ENCODE data around the gene PCDHB12.
"Not testable (repeated sequence)": the region's sequence is repeated elsewhere in the genome, so short reads cannot be mapped to it uniquely, and the experiment has no call there.

Gene PCDHB12

DNA sequence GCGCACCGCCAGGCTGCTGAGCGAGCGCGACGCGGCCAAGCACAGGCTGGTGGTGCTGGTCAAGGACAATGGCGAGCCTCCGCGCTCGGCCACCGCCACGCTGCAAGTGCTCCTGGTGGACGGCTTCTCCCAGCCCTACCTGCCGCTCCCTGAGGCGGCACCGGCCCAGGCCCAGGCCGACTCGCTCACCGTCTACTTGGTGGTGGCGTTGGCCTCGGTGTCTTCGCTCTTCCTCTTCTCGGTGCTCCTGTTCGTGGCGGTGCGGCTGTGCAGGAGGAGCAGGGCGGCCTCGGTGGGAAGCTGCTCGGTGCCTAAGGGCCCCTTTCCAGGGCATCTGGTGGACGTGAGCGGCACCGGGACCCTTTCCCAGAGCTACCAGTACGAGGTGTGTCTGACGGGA is 6.9 kb upstream of the PCDHB12 start:
- not testable (repeated sequence) for DNase-seq (ENCODE audit: low read depth in 4 of 4, low spot score in 1 of 4)

- not testable (repeated sequence) for DNase-seq (ENCODE audit: low read depth in 4 of 4, low spot score in 1 of 4)
Measured at GRCh38 chr5:141210281-141210680, 1.8 kb downstream of the PCDHB12 start.

DNA sequence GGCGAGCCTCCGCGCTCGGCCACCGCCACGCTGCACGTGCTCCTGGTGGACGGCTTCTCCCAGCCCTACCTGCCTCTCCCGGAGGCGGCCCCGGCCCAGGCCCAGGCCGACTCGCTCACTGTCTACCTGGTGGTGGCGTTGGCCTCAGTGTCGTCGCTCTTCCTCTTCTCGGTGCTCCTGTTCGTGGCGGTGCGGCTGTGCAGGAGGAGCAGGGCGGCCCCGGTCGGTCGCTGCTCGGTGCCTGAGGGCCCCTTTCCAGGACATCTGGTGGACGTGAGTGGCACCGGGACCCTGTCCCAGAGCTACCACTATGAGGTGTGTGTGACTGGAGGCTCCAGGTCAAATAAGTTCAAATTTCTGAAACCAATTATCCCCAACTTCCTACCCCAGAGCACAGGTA is 2.3 kb downstream of the PCDHB12 start:
- not testable (repeated sequence) for DNase-seq (ENCODE audit: low read depth in 4 of 4, low spot score in 1 of 4)

DNA sequence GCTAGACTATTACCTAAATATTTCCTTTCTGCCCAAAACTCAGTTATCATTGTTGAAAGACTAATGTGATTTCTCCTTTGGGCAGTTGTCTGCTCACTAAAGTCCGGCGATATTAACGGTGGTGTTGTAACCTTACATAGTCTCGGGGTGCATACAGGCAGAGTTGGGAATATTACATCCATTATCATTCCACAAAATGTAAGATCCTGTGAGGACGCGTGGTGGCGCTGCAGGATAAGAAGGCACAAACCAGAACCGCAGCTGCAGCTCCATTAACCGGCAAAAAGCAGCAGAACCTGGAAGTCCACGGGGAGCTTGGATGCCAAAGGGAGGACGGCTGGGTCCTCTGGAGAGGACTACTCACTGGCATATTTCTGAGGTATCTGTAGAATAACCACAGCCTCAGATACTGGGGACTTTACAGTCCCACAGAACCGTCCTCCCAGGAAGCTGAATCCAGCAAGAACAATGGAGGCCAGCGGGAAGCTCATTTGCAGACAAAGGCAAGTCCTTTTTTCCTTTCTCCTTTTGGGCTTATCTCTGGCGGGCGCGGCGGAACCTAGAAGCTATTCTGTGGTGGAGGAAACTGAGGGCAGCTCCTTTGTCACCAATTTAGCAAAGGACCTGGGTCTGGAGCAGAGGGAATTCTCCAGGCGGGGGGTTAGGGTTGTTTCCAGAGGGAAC is 5.3 kb downstream of the PCDHB12 start, which contains the start of gene PCDHB13:
TSS of gene PCDHB13 (plus strand) at position 264 of the 684 bp plus-strand sequence. CDS start at position 469, 205 bp downstream.
- DNase-seq (ENCODE audit: low read depth in 4 of 4, low spot score in 1 of 4): not testable (repeated sequence)

GRCh38 chr5:141214583-141214982 is 6.1 kb downstream of the PCDHB12 start:
- DNase-seq (ENCODE audit: low read depth in 4 of 4, low spot score in 1 of 4): not testable (repeated sequence)

GRCh38 chr5:141215504-141215903 is 7.0 kb downstream of the PCDHB12 start:
- DNase-seq (ENCODE audit: low read depth in 4 of 4, low spot score in 1 of 4): not testable (repeated sequence)

GRCh38 chr5:141216035-141216434 is 7.5 kb downstream of the PCDHB12 start:
- DNase-seq (ENCODE audit: low read depth in 4 of 4, low spot score in 1 of 4): not testable (repeated sequence)

DNA sequence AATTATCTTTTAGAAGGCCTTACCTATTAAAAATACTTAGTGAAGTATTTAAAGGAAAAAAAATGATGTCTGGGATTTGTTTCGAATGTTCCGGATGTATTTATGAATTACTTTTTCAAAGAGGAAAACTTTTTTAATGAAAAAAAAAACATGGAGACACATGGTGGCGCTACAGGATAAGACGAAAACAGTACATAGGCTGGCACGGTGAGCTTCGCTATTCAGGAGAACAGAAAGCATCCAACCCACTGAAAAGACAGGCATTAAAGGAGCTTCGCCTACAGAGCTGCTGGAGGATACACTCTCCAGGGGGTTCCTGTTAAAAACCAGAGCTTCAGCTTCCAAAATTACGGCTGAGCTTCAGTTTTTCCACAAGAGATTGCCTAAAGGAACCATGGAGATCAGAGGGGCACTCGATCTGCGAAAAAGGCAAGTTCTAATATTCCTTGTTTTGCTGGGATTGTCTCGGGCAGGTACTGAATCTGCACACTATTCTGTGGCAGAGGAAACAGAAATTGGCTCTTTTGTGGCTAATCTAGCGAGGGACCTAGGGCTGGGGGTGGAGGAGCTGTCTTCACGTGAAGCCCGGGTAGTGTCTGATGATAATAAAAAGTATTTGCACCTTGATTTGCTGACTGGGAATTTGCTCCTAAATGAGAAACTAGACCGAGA is 14.7 kb downstream of the PCDHB12 start, which contains the start of gene PCDHB14:
TSS of gene PCDHB14 (plus strand) at position 232 of the 672 bp plus-strand sequence. CDS start at position 395, 163 bp downstream.
- DNase-seq (ENCODE audit: low read depth in 4 of 4, low spot score in 1 of 4): no peak

DNA sequence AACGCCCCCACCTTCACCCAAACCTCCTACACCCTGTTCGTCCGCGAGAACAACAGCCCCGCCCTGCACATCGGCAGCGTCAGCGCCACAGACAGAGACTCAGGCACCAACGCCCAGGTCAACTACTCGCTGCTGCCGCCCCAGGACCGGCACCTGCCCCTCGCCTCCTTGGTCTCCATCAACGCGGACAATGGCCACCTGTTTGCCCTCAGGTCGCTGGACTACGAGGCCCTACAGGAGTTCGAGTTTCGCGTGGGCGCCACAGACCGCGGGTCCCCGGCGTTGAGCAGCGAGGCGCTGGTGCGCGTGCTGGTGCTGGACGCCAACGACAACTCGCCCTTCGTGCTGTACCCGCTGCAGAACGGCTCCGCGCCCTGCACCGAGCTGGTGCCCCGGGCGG is 16.3 kb downstream of the PCDHB12 start:
- not testable (repeated sequence) for DNase-seq (ENCODE audit: low read depth in 4 of 4, low spot score in 1 of 4)

GRCh38 chr5:141225421-141225820 is 16.9 kb downstream of the PCDHB12 start:
- not testable (repeated sequence) for DNase-seq (ENCODE audit: low read depth in 4 of 4, low spot score in 1 of 4)

GRCh38 chr5:141234109-141234667 is 25.7 kb downstream of the PCDHB12 start:
- DNase-seq (ENCODE audit: low read depth in 4 of 4, low spot score in 1 of 4): no peak

DNA sequence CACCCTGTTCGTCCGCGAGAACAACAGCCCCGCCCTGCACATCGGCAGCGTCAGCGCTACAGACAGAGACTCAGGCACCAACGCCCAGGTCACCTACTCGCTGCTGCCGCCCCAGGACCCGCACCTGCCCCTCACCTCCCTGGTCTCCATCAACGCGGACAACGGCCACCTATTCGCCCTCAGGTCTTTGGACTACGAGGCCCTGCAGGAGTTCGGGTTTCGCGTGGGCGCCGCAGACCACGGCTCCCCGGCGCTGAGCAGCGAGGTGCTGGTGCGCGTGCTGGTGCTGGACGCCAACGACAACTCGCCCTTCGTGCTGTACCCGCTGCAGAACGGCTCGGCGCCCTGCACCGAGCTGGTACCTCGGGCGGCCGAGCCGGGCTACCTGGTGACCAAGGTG is 27.4 kb downstream of the PCDHB12 start:
- not testable (repeated sequence) for DNase-seq (ENCODE audit: low read depth in 4 of 4, low spot score in 1 of 4)

DNA sequence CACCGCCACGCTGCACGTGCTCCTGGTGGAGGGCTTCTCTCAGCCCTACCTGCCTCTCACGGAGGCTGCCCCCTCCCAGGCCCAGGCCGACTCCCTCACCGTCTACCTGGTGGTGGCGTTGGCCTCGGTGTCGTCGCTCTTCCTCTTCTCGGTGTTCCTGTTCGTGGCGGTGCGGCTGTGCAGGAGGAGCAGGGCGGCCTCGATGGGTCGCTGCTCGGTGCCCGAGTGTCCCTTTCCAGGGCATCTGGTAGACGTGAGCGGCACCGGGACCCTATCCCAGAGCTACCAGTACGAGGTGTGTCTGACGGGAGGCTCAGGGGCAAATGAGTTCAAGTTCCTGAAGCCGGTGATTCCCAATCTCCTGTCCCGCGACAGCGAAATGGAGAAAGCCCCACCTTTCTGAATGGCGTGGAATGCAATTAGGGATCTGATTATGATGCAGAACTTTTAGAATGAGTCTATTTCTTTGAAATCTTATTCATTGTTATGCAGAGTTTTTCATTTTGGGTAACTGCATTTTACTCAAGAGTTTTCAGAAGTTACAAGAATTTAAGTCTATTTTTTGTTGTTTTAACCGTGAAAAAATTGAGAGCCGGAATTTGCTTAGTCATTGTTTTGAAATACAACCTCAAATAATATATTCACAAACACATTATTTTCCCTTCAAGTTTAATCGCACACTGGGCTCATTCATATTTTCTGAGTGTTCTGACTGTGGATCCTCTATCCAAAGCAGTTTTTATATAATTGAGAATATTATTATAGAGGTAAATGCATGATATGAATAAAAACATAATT is 28.2 kb downstream of the PCDHB12 start:
- no peak for DNase-seq (ENCODE audit: low read depth in 4 of 4, low spot score in 1 of 4)

- no peak for DNase-seq (ENCODE audit: low read depth in 4 of 4, low spot score in 1 of 4)
Measured at GRCh38 chr5:141241496-141241895, 33.0 kb downstream of the PCDHB12 start.

- DNase-seq (ENCODE audit: low read depth in 4 of 4, low spot score in 1 of 4): no peak
Measured at GRCh38 chr5:141245250-141245717, 36.8 kb downstream of the PCDHB12 start, which contains the start of gene PCDHB15. Gene PCDHB15, plus strand, starts transcription at chr5:141245395. Its CDS starts 184 bp downstream, at chr5:141245579.

DNA sequence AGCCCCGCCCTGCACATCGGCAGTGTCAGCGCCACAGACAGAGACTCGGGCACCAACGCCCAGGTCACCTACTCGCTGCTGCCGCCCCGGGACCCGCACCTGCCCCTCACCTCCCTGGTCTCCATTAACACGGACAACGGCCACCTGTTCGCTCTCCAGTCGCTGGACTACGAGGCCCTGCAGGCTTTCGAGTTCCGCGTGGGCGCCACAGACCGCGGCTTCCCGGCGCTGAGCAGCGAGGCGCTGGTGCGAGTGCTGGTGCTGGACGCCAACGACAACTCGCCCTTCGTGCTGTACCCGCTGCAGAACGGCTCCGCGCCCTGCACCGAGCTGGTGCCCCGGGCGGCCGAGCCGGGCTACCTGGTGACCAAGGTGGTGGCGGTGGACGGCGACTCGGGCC is 38.5 kb downstream of the PCDHB12 start:
- not testable (repeated sequence) for DNase-seq (ENCODE audit: low read depth in 4 of 4, low spot score in 1 of 4)

DNA sequence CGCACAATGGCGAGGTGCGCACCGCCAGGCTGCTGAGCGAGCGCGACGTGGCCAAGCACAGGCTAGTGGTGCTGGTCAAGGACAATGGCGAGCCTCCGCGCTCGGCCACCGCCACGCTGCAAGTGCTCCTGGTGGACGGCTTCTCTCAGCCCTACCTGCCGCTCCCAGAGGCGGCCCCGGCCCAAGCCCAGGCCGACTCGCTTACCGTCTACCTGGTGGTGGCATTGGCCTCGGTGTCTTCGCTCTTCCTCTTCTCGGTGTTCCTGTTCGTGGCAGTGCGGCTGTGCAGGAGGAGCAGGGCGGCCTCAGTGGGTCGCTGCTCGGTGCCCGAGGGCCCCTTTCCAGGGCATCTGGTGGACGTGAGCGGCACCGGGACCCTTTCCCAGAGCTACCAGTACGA is 38.9 kb downstream of the PCDHB12 start:
- DNase-seq (ENCODE audit: low read depth in 4 of 4, low spot score in 1 of 4): not testable (repeated sequence)

- no peak for DNase-seq (ENCODE audit: low read depth in 4 of 4, low spot score in 1 of 4)
Measured at GRCh38 chr5:141250576-141250975, 42.1 kb downstream of the PCDHB12 start.

DNA sequence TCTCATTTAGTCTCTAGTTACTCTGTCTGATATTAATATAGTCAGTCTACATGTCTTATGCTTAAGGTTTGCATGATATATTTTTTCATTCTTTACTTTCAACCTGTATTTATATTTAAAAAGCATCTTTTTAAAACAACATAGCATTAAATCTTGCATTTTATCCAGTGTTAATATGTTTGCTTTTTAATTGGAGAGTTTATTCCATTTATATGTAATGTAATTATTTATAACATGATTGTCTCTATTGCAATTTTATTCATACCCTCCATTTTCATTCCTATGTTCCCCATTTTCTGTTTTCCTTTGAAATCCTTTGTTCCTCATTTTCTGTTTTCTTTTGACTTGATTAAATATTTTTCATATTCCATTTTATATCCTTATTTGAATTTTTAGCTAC is 49.9 kb downstream of the PCDHB12 start:
- DNase-seq (ENCODE audit: low read depth in 4 of 4, low spot score in 1 of 4): no peak

GRCh38 chr5:141258948-141259347 is 50.4 kb downstream of the PCDHB12 start:
- DNase-seq (ENCODE audit: low read depth in 4 of 4, low spot score in 1 of 4): no peak

Measured in stimulated activated CD4-positive, alpha-beta T cell treated with anti-CD3 and anti-CD28 coated beads, Interleukin-1b, Interleukin-23, amount 100 ng/mL, for 24 hours (primary cell).